Osteocyte (in vitro differentiated cells): ENCODE results near the gene DYNLRB2. TPM values are rescaled to one million over a fixed set of nuclear protein-coding genes. Genes with fewer than 3 reads are reported as not detected.

ENCODE experiments used
- DNase-seq: peaks from one replicate; pipeline ENCODE4 v3.0.0; 2021; ENCODE audit warnings: mixed read lengths; ENCODE audit not compliant: unreplicated experiment; ENCODE audit errors: extremely low spot score
- H3K27ac Mint-ChIP-seq: one replicate; pipeline ENCODE4 v1.8.0; 2021; ENCODE audit warnings: mild to moderate bottlenecking, mixed read lengths; ENCODE audit not compliant: unreplicated experiment
- H3K27me3 Mint-ChIP-seq: one replicate; pipeline ENCODE4 v1.8.0; 2021; ENCODE audit warnings: mixed read lengths; ENCODE audit not compliant: unreplicated experiment
- H3K36me3 Mint-ChIP-seq: one replicate; pipeline ENCODE4 v1.8.0; 2021; ENCODE audit warnings: mixed read lengths; ENCODE audit not compliant: unreplicated experiment
- H3K4me1 Mint-ChIP-seq: one replicate; pipeline ENCODE4 v1.8.0; 2021; ENCODE audit warnings: mixed read lengths; ENCODE audit not compliant: unreplicated experiment
- H3K4me3 Mint-ChIP-seq: one replicate; pipeline ENCODE4 v1.8.0; 2021; ENCODE audit warnings: mild to moderate bottlenecking, moderate library complexity, mixed read lengths; ENCODE audit not compliant: unreplicated experiment
- H3K9me3 Mint-ChIP-seq: one replicate; pipeline ENCODE4 v1.8.0; 2021; ENCODE audit warnings: mixed read lengths; ENCODE audit not compliant: unreplicated experiment
- CTCF ChIP-seq: fragments of 200-600 bp; sonication (generic); IDR thresholded peaks from 2 replicates; pipeline ENCODE4 v1.5.0; 2021; ENCODE audit warnings: antibody characterized with exemption, mild to moderate bottlenecking, moderate library complexity
- total RNA-seq: library from RNA; stranded (reverse); gene quantifications from 2 replicates; pipeline ENCODE4 v1.2.1, GENCODE V29; 2021

DYNLRB2 gene
- total RNA-seq, 1 donor from 2014 or later: not detected

- no peak for DNase-seq
- Mint-ChIP-seq H3K4me1 (no peaks in the 10 kb centered on the region), H3K4me3 (no peak overlapping the region), H3K9me3 (peaks cover 23% of the 10 kb centered on the region), H3K36me3 (no peaks in the 10 kb centered on the region), H3K27ac (no peak overlapping the region), H3K27me3 (no peaks in the 10 kb centered on the region)
- TF ChIP-seq CTCF: no peak
Observed at GRCh38 chr16:80592273-80592672, 51.5 kb downstream of the DYNLRB2 start.

- Mint-ChIP-seq H3K4me1 (no peaks in the 10 kb centered on the region), H3K27me3 (no peaks in the 10 kb centered on the region), H3K4me3 (no peak overlapping the region), H3K9me3 (peaks cover 23% of the 10 kb centered on the region), H3K27ac (no peak overlapping the region), H3K36me3 (no peaks in the 10 kb centered on the region)
- no peak for TF ChIP-seq CTCF
- no peak for DNase-seq
Observed at GRCh38 chr16:80594756-80595155, 54.0 kb downstream of the DYNLRB2 start.

- no peak overlapping the region for H3K27ac Mint-ChIP-seq
- no peaks in the 10 kb centered on the region for H3K4me1 Mint-ChIP-seq
Observed at GRCh38 chr16:80596507-80597207, 55.9 kb downstream of the DYNLRB2 start.

GRCh38 chr16:80599466-80599865 lies 58.7 kb downstream of the DYNLRB2 start:
- Mint-ChIP-seq H3K27ac (no peak overlapping the region), H3K27me3 (no peaks in the 10 kb centered on the region), H3K36me3 (no peaks in the 10 kb centered on the region), H3K9me3 (peaks cover 16% of the 10 kb centered on the region), H3K4me3 (no peak overlapping the region), H3K4me1 (no peaks in the 10 kb centered on the region)
- TF ChIP-seq CTCF: no peak
- no peak for DNase-seq

More at GRCh38 chr16:80596507-80597207, 55.9 kb downstream of the DYNLRB2 start:
- no peak for TF ChIP-seq CTCF
- Mint-ChIP-seq H3K4me3 (no peak overlapping the region), H3K9me3 (peaks cover 16% of the 10 kb centered on the region), H3K27me3 (no peaks in the 10 kb centered on the region), H3K36me3 (no peaks in the 10 kb centered on the region)
- DNase-seq: no peak
